HEK293 (cell line): ENCODE measurements around the gene AZIN2.

Source experiments
- CTCF ChIP-seq: fragments of 450-650 bp; formaldehyde crosslinking; IDR thresholded peaks from 2 replicates; pipeline ENCODE4 v1.5.1; 2016; ENCODE audit warnings: missing biosample characterization, missing genetic modification characterization
- ZBTB1 ChIP-seq: fragments of 450-650 bp; formaldehyde crosslinking; IDR thresholded peaks from 2 replicates; pipeline ENCODE4 v1.5.1; 2016; ENCODE audit warnings: missing biosample characterization, missing genetic modification characterization
- ZNF785 ChIP-seq: fragments of 450-650 bp; formaldehyde crosslinking; IDR thresholded peaks from 2 replicates; pipeline ENCODE4 v1.5.1; 2016; ENCODE audit warnings: missing biosample characterization, missing genetic modification characterization

- no peak for TF ChIP-seq CTCF (tag by site-specific recombination)
- no peak for TF ChIP-seq ZNF785 (tag by site-specific recombination)
- no peak for TF ChIP-seq ZBTB1 (tag by site-specific recombination)
Observed at GRCh38 chr1:33146003-33146402, 65.0 kb downstream of the AZIN2 start.
